Thoracic aorta (tissue), 2 donors: ENCODE measurements around the gene FRMD5. TPM values are rescaled to one million over a fixed set of nuclear protein-coding genes. Genes with fewer than 3 reads are reported as not detected.
A peak's percentile ranks its signal among the peaks of the same experiment; 100 is the strongest.

ENCODE experiments used
- ATAC-seq: fragments of 150-250 bp; one replicate; pipeline ENCODE4 v1.8.0; 2017; ENCODE audit warnings: low read depth; ENCODE audit not compliant: insufficient number of reproducible peaks, low FRiP score
- DNase-seq: peaks from one replicate; pipeline ENCODE4 v3.0.0-alpha.2; 2020; ENCODE audit warnings: low spot score
- H3K27ac ChIP-seq, 2 donors: fragments of 200-600 bp; sonication (generic); 1 replicate in 1 of 2; 2 replicates in 1 of 2; pipeline ENCODE4 v1.5.1; 2016; ENCODE audit warnings: mild to moderate bottlenecking in 2 of 2, moderate library complexity in 2 of 2
- H3K27me3 ChIP-seq: fragments of 200-600 bp; sonication (generic); replicated peaks from 2 replicates; pipeline ENCODE4 v1.6.0; 2016; ENCODE audit warnings: mild to moderate bottlenecking; ENCODE audit not compliant: insufficient read depth
- H3K36me3 ChIP-seq: fragments of 200-600 bp; sonication (generic); one replicate; pipeline ENCODE4 v1.5.1; 2016
- H3K4me1 ChIP-seq, 2 donors: fragments of 200-600 bp; sonication (generic); 1 replicate in 1 of 2; 2 replicates in 1 of 2; pipeline versions ENCODE4 v1.5.1 to v1.6.0; 2016; ENCODE audit warnings: low read depth in 2 of 2, mild to moderate bottlenecking in 1 of 2; ENCODE audit not compliant: control insufficient read depth in 1 of 2
- H3K4me3 ChIP-seq: fragments of 200-600 bp; sonication (generic); 2 replicates; pipeline ENCODE4 v1.5.1; 2016; ENCODE audit warnings: mild to moderate bottlenecking
- H3K9me3 ChIP-seq: fragments of 200-600 bp; sonication (generic); 2 replicates; pipeline ENCODE4 v1.5.1; 2016
- CTCF ChIP-seq: fragments of 200-600 bp; sonication (generic); IDR thresholded peaks from one replicate; pipeline ENCODE4 v1.5.1; 2019; ENCODE audit warnings: antibody characterized with exemption
- total RNA-seq, 2 donors: library from RNA; depleted of rRNA; stranded (reverse); fragments of >200 nt; gene quantifications; one replicate each; pipeline versions ENCODE4 v1.1.0 to v1.2.3, GENCODE V29; 2016

FRMD5 gene
- total RNA-seq, 2 donors from 2014 or later: 0.27 TPM; not detected in 1

- ATAC-seq (no peak), DNase-seq (no peak)
- Histone ChIP-seq H3K4me1 (peaks cover 0 to 12% of the 10 kb centered on the region in 2 donors), H3K27me3 (no peaks in the 10 kb centered on the region), H3K9me3 (no peaks in the 10 kb centered on the region), H3K4me3 (no peak overlapping the region), H3K27ac (no peak overlapping the region), H3K36me3 (no peaks in the 10 kb centered on the region)
- TF ChIP-seq CTCF: no peak
Observed at GRCh38 chr15:44084171-44084570, 110.9 kb downstream of the FRMD5 start.

GRCh38 chr15:44082558-44083157 is 112.4 kb downstream of the FRMD5 start:
- H3K27me3 ChIP-seq: no peaks in the 10 kb centered on the region
- no peak overlapping the region for H3K4me3 ChIP-seq
- peaks cover 0 to 12% of the 10 kb centered on the region in 2 donors for H3K4me1 ChIP-seq
- no peak for TF ChIP-seq CTCF
- DNase-seq: no peak
- H3K27ac ChIP-seq: no peak overlapping the region
- H3K36me3 ChIP-seq: no peaks in the 10 kb centered on the region
- ATAC-seq: no peak
- no peaks in the 10 kb centered on the region for H3K9me3 ChIP-seq

GRCh38 chr15:44081026-44082013 is 113.8 kb downstream of the FRMD5 start:
- TF ChIP-seq CTCF: no peak
- Histone ChIP-seq H3K27me3 (no peaks in the 10 kb centered on the region), H3K27ac (peak overlapping the region in 1 of 2 donors; percentile 34), H3K9me3 (no peaks in the 10 kb centered on the region), H3K4me3 (no peak overlapping the region), H3K4me1 (peaks cover 0 to 12% of the 10 kb centered on the region in 2 donors), H3K36me3 (no peaks in the 10 kb centered on the region)
- ATAC-seq (no peak), DNase-seq (no peak)

- Histone ChIP-seq H3K4me1 (peaks cover 0 to 4% of the 10 kb centered on the region in 2 donors), H3K27me3 (no peaks in the 10 kb centered on the region), H3K4me3 (no peak overlapping the region), H3K36me3 (no peaks in the 10 kb centered on the region), H3K9me3 (no peaks in the 10 kb centered on the region), H3K27ac (no peak overlapping the region)
- TF ChIP-seq CTCF: no peak
- no peak for DNase-seq
- ATAC-seq: no peak
Observed at GRCh38 chr15:44075535-44075934, 119.5 kb downstream of the FRMD5 start.

- TF ChIP-seq CTCF: no peak
- Histone ChIP-seq H3K4me3 (no peak overlapping the region), H3K27ac (no peak overlapping the region), H3K27me3 (no peaks in the 10 kb centered on the region), H3K9me3 (no peaks in the 10 kb centered on the region), H3K36me3 (no peaks in the 10 kb centered on the region), H3K4me1 (no peaks in the 10 kb centered on the region)
- ATAC-seq (no peak), DNase-seq (no peak)
Observed at GRCh38 chr15:44069489-44069888, 125.6 kb downstream of the FRMD5 start.
